Measurements from ENCODE around the gene MMADHC.
"Not testable (repeated sequence)": the region's sequence is repeated elsewhere in the genome, so short reads cannot be mapped to it uniquely, and the experiment has no call there.

The MMADHC gene

DNA sequence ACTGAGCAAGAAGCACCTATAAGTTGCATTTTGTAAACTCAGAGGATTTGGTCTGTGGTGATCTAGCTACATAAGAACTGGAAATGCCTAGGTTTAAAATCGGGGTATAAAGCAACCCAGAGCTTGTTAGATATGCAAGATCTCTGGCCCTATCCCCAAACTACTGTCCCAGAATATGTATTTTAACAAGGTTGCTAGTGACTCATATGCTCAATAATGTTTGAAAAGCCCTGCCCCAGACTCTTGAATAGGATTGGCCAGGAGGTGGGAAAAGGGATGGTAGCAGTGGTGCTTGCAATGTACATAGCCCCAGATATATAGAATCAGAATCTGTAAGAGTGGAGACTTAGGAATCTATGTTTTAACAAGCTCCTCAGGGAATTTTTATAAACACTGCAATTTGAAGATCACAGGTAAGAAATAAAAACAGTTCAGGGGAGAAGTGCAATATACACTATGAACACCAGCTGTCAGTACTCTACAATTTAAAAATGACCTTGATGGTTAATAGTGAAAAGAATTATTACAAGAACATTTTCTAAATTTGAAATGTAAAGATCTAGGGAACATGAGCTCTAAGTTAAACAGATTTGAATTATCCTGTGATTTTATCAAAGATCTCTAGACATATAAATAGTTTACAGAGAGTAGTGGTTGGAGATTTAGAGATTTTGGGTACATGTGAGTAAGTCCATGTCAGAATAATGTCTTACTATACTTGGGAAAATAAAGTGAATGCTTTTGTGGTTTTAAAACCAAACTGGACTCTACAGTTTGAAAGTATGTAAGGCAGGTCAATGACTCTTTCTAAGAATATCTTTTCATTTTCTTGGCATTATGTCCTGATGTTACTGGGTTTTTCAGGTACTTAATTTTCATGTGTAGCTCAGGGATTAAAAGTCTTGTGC lies 7.7 kb upstream of the MMADHC start:
- DNase-seq = peak; percentile 50

GRCh38 chr2:149594411-149594810 lies 6.8 kb upstream of the MMADHC start:
- DNase-seq = no peak

- DNase-seq = no peak
Observed at GRCh38 chr2:149587950-149588487, 444 bp upstream of the MMADHC start.

DNA sequence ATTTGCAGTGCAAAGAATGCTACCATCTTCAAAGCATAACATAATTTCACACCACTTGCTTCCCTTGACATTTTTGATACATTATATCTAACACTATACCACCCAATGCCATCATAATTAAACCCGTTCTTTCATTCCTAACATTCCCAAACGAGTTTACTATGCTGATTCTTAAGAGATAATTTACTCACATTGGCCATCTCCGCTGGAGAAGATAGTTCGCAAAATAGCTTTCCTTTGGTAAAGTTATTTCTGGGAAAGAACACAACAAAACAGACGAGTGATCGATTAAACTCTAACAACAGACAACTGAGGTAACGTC lies 716 bp downstream of the MMADHC start:
- DNase-seq = no peak

DNA sequence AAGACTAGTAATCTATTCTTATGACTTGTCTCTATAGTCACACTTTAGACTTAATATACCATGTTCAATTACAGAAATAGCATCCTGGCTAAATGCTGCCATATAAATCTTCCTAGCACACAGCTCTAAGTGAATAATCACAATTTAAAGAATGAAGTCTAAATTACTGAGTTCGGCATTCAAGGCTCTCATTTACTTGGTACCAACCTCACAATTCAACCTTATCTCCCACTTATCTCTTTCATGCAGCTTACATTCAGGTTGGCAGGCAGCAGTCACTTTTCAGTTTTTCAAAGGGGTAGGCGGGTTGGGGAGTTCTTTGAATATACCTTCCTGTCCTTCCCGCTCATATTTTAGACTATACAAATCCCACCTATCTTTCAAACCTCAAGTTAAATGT lies 1.5 kb downstream of the MMADHC start:
- no peak for DNase-seq

DNA sequence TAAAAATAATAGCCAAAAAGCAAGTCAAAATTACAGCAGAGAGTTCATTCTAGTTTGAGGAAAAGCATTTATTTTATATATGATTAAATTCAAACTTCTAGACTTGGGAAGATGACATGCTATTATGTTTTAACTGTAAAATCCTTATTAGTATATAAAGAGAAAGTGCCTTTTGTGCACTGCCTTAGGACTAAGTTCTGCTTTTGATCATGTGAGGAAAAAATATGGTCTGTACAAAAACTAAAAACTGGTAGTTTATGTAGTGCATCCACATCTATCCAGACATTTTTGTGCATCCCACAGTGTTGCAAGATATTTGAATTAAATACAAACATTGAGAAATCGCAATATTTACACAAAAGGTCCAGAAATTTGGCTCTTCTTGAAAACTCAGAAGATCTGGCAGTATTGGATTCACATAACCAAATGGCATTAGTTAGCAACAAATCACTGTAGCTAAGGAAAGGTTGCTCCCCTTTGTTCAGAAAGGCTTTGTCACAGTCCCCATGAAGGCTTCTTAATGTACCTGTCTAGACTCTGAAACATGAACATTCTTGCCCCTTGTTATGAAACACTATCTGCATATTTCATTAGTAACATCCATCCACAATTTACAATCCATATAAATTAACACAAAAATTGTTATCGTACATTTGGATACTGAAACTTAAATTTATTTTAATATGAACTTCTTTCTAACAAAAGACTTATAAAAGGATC lies 2.2 kb downstream of the MMADHC start:
- no peak for DNase-seq

DNA sequence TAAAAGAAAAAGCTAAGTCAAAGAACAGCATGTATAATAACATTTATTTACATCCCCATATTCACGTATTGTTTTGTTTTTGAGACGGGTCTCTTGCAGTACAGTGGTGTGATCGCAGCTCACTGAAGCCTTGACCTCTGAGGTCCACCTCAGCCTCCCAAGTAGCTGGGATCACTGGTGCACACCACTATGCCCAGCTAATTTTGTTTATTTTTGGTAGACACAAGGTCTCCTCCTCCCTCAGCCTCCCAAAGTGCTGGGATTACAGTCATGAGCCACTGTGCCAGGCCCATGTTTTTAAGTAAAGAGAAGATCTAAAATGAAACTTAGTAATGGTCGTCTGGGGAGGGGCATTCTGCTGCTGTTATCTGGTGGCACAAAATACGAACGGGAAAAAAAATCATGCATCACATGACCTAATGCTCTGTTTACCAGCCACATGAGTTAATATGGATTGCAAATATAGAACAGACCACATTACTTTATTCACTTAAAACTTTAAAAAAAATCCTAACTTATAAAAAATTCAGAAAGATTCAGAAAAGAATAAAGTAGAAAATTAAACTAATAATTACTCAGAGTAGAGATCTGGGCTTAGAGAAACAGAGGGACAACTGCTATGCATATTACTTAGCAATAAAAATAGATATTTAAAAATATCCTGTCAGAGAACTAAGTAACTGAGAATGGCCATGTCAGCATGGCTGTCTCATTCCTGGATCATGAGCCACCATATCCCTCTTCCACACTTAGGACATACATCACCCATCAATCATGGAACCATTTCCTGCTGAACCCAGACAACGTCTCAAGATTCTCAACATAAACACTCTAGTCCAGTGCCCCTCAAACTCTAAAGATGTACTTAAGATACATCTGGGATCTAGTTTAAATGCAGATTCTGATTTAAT lies 7.3 kb downstream of the MMADHC start:
- peak; percentile 72 for DNase-seq

GRCh38 chr2:149577269-149577668 lies 10.3 kb downstream of the MMADHC start:
- no peak for DNase-seq

- DNase-seq = no peak
Observed at GRCh38 chr2:149575752-149576151, 11.8 kb downstream of the MMADHC start.

DNA sequence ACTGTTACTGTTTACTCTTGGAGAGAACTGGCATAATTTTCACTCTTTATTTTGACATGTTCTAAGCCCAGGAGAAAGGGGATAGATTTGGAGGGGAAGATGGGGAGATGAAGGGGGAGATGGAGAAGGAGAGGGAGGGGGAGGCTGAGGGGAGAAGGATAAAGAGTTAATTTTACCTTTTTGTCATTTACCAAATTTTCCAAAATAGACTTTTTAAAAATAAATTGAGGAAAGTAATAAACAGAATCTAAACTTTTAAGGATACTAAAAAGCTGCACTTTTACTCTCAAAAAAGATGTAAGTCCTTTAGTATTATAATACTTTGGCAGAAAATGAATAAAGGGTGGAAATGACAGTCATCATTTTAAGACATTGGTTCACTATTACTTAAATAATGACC lies 12.3 kb downstream of the MMADHC start:
- DNase-seq = no peak

GRCh38 chr2:149573760-149574159 lies 13.8 kb downstream of the MMADHC start:
- DNase-seq = peak; percentile 10

DNA sequence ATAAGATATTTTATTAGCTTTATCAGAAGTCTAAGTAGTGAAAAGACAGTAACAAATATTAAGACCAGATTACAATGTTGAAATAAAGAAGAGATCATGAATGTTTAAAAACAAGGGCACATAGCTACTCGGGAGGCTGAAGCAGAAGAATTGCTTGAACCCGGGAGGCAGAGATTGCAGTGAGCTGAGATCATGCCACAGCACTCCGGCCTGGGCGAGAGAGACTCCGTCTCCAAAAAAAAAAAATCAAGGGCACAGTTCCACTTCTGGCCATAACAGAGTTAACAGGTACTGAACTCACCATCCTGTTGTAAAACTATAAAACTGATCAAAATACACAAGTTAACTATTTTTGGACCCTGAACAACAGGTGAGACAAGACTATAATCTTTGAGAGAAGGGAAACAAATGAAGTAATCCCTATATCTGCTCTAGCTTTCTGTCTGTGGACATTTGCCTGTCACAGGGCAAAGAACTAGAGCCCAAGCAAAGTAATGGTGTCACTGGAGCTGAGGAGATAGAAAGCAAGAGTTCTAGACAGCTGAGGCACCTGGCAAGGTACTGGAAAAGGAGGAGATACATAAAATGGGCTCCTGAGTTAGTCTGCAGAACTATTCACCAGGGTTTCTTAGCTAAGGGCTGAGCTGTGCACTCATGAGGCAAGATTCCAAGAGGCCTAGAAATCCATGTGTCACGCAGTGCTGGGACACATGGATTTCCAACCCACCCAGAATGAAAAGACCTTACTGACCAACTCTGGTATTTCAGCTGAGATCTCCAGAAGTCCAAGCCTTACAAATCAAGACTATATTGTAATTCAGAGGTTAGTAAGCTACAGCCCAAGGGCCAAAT lies 15.2 kb downstream of the MMADHC start:
- no peak for DNase-seq

- DNase-seq = no peak
Observed at GRCh38 chr2:149568138-149568537, 19.4 kb downstream of the MMADHC start.

DNA sequence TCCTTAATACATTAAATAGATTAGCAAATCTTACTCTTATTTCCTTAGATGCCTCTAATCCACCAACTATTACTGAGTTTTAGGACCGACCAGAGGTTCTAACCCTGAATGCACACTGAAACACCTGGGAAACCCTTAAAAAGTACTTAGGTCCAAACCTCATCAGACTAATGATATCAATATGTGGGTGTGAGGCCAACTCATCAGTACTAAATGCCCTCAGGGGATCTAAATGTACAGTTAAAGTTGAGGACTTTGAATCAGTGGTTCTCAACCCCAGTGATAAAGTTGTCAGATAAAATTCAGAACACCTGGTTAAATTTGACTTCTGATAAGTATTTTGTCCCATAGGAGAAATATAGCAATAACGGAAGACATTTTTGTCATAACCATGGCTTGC lies 20.9 kb downstream of the MMADHC start:
- DNase-seq = no peak

DNA sequence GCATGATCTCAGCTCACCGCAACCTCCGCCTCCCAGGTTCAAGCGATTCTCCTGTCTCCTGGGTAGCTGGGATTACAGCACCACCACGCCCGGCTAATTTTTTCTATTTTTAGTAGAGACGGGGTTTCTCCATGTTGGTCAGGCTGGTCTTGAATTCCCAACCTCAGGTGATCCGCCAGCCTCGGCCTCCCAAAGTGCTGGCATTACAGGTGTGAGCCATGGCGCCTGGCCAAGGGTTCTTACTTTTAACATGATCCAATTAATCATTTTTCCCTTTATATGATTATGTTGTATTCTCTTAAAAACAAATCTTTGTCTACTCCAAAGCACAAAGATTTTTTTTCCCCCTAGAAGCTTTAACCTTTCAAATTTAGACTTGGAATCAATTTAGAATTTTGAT lies 21.9 kb downstream of the MMADHC start:
- DNase-seq = not testable (repeated sequence)

DNA sequence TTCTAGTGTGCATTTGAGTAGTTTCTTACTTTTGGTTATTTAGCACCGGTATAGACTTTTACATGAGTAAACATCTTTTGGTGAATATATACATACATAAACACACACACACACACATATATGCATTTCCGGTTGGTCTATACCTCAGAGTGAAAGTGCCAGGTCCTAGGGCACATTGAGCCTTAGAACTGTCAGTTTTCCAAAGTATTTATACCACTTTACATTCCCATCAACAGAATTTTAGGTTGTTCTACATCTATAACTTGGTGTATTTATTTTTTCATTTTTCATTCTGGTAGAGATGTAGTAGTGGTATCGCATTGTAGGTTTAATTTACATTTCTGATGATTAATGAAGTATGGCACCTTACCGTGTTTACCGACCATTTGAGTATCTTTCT lies 22.6 kb downstream of the MMADHC start:
- DNase-seq = no peak

GRCh38 chr2:149564097-149564496 lies 23.5 kb downstream of the MMADHC start:
- no peak for DNase-seq

GRCh38 chr2:149562324-149562723 lies 25.3 kb downstream of the MMADHC start:
- peak; percentile 10 for DNase-seq

- DNase-seq = peak; percentile 16
Observed at GRCh38 chr2:149561309-149561926, 26.2 kb downstream of the MMADHC start.

- DNase-seq = no peak
Observed at GRCh38 chr2:149559341-149560068, 28.1 kb downstream of the MMADHC start.

DNA sequence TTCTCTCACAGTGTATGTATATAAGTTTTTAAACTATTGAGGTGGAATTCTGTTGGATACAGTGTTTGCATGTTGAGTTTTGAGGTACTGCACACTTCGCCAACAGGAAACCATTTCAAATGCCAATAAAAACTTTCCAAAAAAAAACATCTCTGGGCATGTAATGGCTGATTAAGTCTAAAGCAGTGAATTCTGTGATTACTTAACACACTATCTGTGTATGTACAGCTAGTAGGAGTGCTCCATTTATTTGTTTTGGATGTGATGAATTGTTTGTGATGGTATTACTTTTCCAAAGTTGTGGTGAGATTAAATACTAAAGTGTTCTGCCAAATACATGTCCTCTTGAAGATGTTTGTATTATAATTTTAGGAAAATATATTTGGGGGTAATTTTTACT lies 31.1 kb downstream of the MMADHC start:
- DNase-seq = no peak

Data from fibroblast of skin of abdomen (primary cell).